Loucy (cell line): ENCODE results near the gene PCED1B.
A peak's percentile ranks its signal among the peaks of the same experiment; 100 is the strongest.

Experiments used
- H2AFZ ChIP-seq: fragments of 200-600 bp; sonication (generic); 2 replicates; pipeline ENCODE4 v1.6.0; 2016; ENCODE audit warnings: antibody characterized with exemption, mild to moderate bottlenecking, low read length, moderate library complexity
- H3F3A ChIP-seq: fragments of 200-600 bp; 2 replicates; pipeline ENCODE4 v1.6.0; 2016; ENCODE audit warnings: antibody characterized with exemption, low read depth, mild to moderate bottlenecking
- H3K27me3 ChIP-seq: fragments of 200-600 bp; sonication (generic); 2 replicates; pipeline ENCODE4 v1.6.1; 2014; ENCODE audit warnings: low read length, mild to moderate bottlenecking; ENCODE audit not compliant: insufficient read depth, poor library complexity, severe bottlenecking
- H3K36me3 ChIP-seq: fragments of 200-600 bp; sonication (generic); 2 replicates; pipeline ENCODE4 v1.6.1; 2016; ENCODE audit warnings: low read length; ENCODE audit not compliant: insufficient read depth
- H3K4me1 ChIP-seq: fragments of 200-600 bp; sonication (generic); 2 replicates; pipeline ENCODE4 v1.5.1; 2014; ENCODE audit warnings: low read length, mild to moderate bottlenecking; ENCODE audit not compliant: insufficient read depth, poor library complexity, severe bottlenecking
- H3K4me2 ChIP-seq: fragments of 200-600 bp; sonication (generic); 2 replicates; pipeline ENCODE4 v1.6.0; 2014; ENCODE audit warnings: antibody characterized with exemption, low read length, low read depth, mild to moderate bottlenecking; ENCODE audit not compliant: poor library complexity, severe bottlenecking
- H3K4me3 ChIP-seq: fragments of 200-600 bp; sonication (generic); 2 replicates; pipeline ENCODE4 v1.5.1; 2014; ENCODE audit warnings: low read length, mild to moderate bottlenecking, mixed read lengths; ENCODE audit not compliant: poor library complexity, severe bottlenecking
- H3K79me2 ChIP-seq: fragments of 200-600 bp; sonication (generic); 2 replicates; pipeline ENCODE4 v1.6.1; 2014; ENCODE audit warnings: low read length; ENCODE audit not compliant: insufficient read depth
- H3K9ac ChIP-seq: fragments of 200-600 bp; sonication (generic); 2 replicates; pipeline ENCODE4 v1.6.0; 2014; ENCODE audit warnings: mild to moderate bottlenecking, low read depth, low read length, moderate library complexity; ENCODE audit not compliant: poor library complexity, severe bottlenecking
- H3K9me2 ChIP-seq: fragments of 200-600 bp; sonication (generic); replicated peaks from 2 replicates; pipeline ENCODE4 v1.6.1; 2016; ENCODE audit warnings: low read depth, low read length, mixed read lengths
- H3K9me3 ChIP-seq: fragments of 200-600 bp; sonication (generic); 2 replicates; pipeline ENCODE4 v1.6.1; 2014; ENCODE audit warnings: mild to moderate bottlenecking, antibody characterized with exemption, low read length, low read depth; ENCODE audit not compliant: insufficient read depth
- H4K20me1 ChIP-seq: fragments of 200-600 bp; sonication (generic); 2 replicates; pipeline ENCODE4 v1.6.0; 2014; ENCODE audit warnings: antibody characterized with exemption, low read length, mild to moderate bottlenecking; ENCODE audit not compliant: insufficient read depth, poor library complexity, severe bottlenecking
- CTCF ChIP-seq: fragments of 200-600 bp; sonication (generic); conservative IDR thresholded peaks from 2 replicates; pipeline ENCODE4 v1.5.1; 2014; ENCODE audit warnings: mild to moderate bottlenecking, antibody characterized with exemption, low read length
- EZH2phosphoT487 ChIP-seq: fragments of 200-600 bp; IDR thresholded peaks from 2 replicates; pipeline ENCODE4 v1.6.1; 2018; ENCODE audit warnings: antibody characterized with exemption, mild to moderate bottlenecking, moderate library complexity, borderline replicate concordance

PCED1B gene

GRCh38 chr12:47078733-47079467 is 521 bp upstream of the PCED1B start:
- Histone ChIP-seq H3K9me3 (no peaks in the 10 kb centered on the region), H3K9ac (peak overlapping the region; percentile 66), H3K36me3 (no peaks in the 10 kb centered on the region), H3K79me2 (no peaks in the 10 kb centered on the region), H3K4me2 (peak overlapping the region; percentile 93), H3K27me3 (no peaks in the 10 kb centered on the region), H2AFZ (peak overlapping the region; percentile 93), H3K9me2 (no peaks in the 10 kb centered on the region), H3K4me1 (peaks cover 25% of the 10 kb centered on the region), H3K4me3 (peak overlapping the region; percentile 78), H4K20me1 (no peaks in the 10 kb centered on the region), H3F3A (peaks cover 9% of the 10 kb centered on the region)
- no peak for TF ChIP-seq CTCF
- TF ChIP-seq EZH2phosphoT487 = no peak

- Histone ChIP-seq H4K20me1 (no peaks in the 10 kb centered on the region), H3K9me3 (no peaks in the 10 kb centered on the region), H3F3A (peaks cover 9% of the 10 kb centered on the region), H3K27me3 (no peaks in the 10 kb centered on the region), H3K4me1 (peaks cover 29% of the 10 kb centered on the region), H3K9ac (peak overlapping the region; percentile 67), H2AFZ (peak overlapping the region; percentile 88), H3K4me2 (peak overlapping the region; percentile 70), H3K36me3 (no peaks in the 10 kb centered on the region), H3K79me2 (no peaks in the 10 kb centered on the region), H3K4me3 (peak overlapping the region; percentile 78), H3K9me2 (no peaks in the 10 kb centered on the region)
- no peak for TF ChIP-seq EZH2phosphoT487
- TF ChIP-seq CTCF = no peak
These were observed 732 bp downstream of the PCED1B start for GRCh38 chr12:47079981-47080724.

- no peaks in the 10 kb centered on the region for H3K9me2 ChIP-seq
- H3K36me3 ChIP-seq = no peaks in the 10 kb centered on the region
- H3K79me2 ChIP-seq = no peaks in the 10 kb centered on the region
- H2AFZ ChIP-seq = peak overlapping the region; percentile 88
- TF ChIP-seq CTCF (no peak), EZH2phosphoT487 (no peak)
- H4K20me1 ChIP-seq = no peaks in the 10 kb centered on the region
- peak overlapping the region; percentile 67 for H3K9ac ChIP-seq
- peaks cover 9% of the 10 kb centered on the region for H3F3A ChIP-seq
- H3K4me2 ChIP-seq = peak overlapping the region; percentile 70
- H3K9me3 ChIP-seq = no peaks in the 10 kb centered on the region
- peaks cover 37% of the 10 kb centered on the region for H3K4me1 ChIP-seq
- H3K27me3 ChIP-seq = no peaks in the 10 kb centered on the region
- H3K4me3 ChIP-seq = peak overlapping the region; percentile 78
These were observed 1.5 kb downstream of the PCED1B start for GRCh38 chr12:47080725-47081502.
